GM21717 (cell line): ENCODE results near the gene ARMH3.
A peak's percentile ranks its signal among the peaks of the same experiment; 100 is the strongest.

Experiments used
- ATAC-seq: cut with Tn5 transposase; IDR thresholded peaks from one replicate; pipeline ENCODE4 v1.9.1; 2021; ENCODE audit warnings: mild to moderate bottlenecking, moderate library complexity; ENCODE audit not compliant: unreplicated experiment

The ARMH3 gene

GRCh38 chr10:101897633-101898032, 158.3 kb downstream of the ARMH3 start:
- no peak for ATAC-seq

- no peak for ATAC-seq
Measured at GRCh38 chr10:101896225-101896877, 159.6 kb downstream of the ARMH3 start.

GRCh38 chr10:101895781-101896180, 160.2 kb downstream of the ARMH3 start:
- no peak for ATAC-seq

- ATAC-seq: no peak
Measured at GRCh38 chr10:101894742-101895141, 161.2 kb downstream of the ARMH3 start.

- no peak for ATAC-seq
Measured at GRCh38 chr10:101894266-101894665, 161.7 kb downstream of the ARMH3 start.

- no peak for ATAC-seq
Measured at GRCh38 chr10:101893510-101894120, 162.4 kb downstream of the ARMH3 start.

- ATAC-seq: no peak
Measured at GRCh38 chr10:101892782-101893391, 163.1 kb downstream of the ARMH3 start.

- peak; percentile 62 for ATAC-seq
Measured at GRCh38 chr10:101889256-101890210, 166.4 kb downstream of the ARMH3 start.

GRCh38 chr10:101888251-101888949, 167.6 kb downstream of the ARMH3 start:
- ATAC-seq: no peak

- no peak for ATAC-seq
Measured at GRCh38 chr10:101887775-101888174, 168.2 kb downstream of the ARMH3 start.

- no peak for ATAC-seq
Measured at GRCh38 chr10:101886521-101887312, 169.3 kb downstream of the ARMH3 start.

GRCh38 chr10:101881036-101881774, 174.8 kb downstream of the ARMH3 start:
- ATAC-seq: no peak

- no peak for ATAC-seq
Measured at GRCh38 chr10:101880232-101880573, 175.8 kb downstream of the ARMH3 start.

- no peak for ATAC-seq
Measured at GRCh38 chr10:101879456-101880231, 176.3 kb downstream of the ARMH3 start.

- ATAC-seq: no peak
Measured at GRCh38 chr10:101878869-101879268, 177.1 kb downstream of the ARMH3 start.

- ATAC-seq: no peak
Measured at GRCh38 chr10:101875068-101875688, 180.8 kb downstream of the ARMH3 start.

GRCh38 chr10:101874252-101874651, 181.7 kb downstream of the ARMH3 start:
- ATAC-seq: no peak

- ATAC-seq: no peak
Measured at GRCh38 chr10:101867931-101868330, 188.0 kb downstream of the ARMH3 start.
